GM18499 (cell line): Measurements from ENCODE around the gene BET1.

ENCODE experiments used
- ATAC-seq: cut with Tn5 transposase; IDR thresholded peaks from one replicate; pipeline ENCODE4 v1.9.1; 2021; ENCODE audit warnings: moderate number of reproducible peaks; ENCODE audit not compliant: insufficient read depth, unreplicated experiment

The BET1 gene

GRCh38 chr7:94015538-94015937, 11.4 kb upstream of the BET1 start:
- no peak for ATAC-seq

- ATAC-seq = no peak
Observed at GRCh38 chr7:94012746-94013145, 8.6 kb upstream of the BET1 start.

- ATAC-seq = no peak
Observed at GRCh38 chr7:94011714-94012353, 7.7 kb upstream of the BET1 start.

- no peak for ATAC-seq
Observed at GRCh38 chr7:94008537-94008936, 4.4 kb upstream of the BET1 start.

GRCh38 chr7:94005753-94006152, 1.6 kb upstream of the BET1 start:
- no peak for ATAC-seq

- ATAC-seq = no peak
Observed at GRCh38 chr7:94003446-94004023, 620 bp downstream of the BET1 start.

GRCh38 chr7:94001396-94001795, 2.8 kb downstream of the BET1 start:
- ATAC-seq = no peak

GRCh38 chr7:93997868-93998267, 6.3 kb downstream of the BET1 start:
- no peak for ATAC-seq

GRCh38 chr7:93992421-93993110, 11.6 kb downstream of the BET1 start:
- no peak for ATAC-seq

GRCh38 chr7:93987297-93987696, 16.9 kb downstream of the BET1 start:
- ATAC-seq = no peak

GRCh38 chr7:93985101-93985500, 19.1 kb downstream of the BET1 start:
- ATAC-seq = no peak

- ATAC-seq = no peak
Observed at GRCh38 chr7:93984024-93984423, 20.1 kb downstream of the BET1 start.

GRCh38 chr7:93981480-93981874, 22.7 kb downstream of the BET1 start:
- ATAC-seq = no peak

GRCh38 chr7:93980744-93981479, 23.2 kb downstream of the BET1 start:
- ATAC-seq = no peak

GRCh38 chr7:93977211-93977950, 26.8 kb downstream of the BET1 start:
- ATAC-seq = no peak

- no peak for ATAC-seq
Observed at GRCh38 chr7:93973134-93973533, 31.0 kb downstream of the BET1 start.

- no peak for ATAC-seq
Observed at GRCh38 chr7:93972029-93972725, 32.0 kb downstream of the BET1 start.

GRCh38 chr7:93968911-93969620, 35.1 kb downstream of the BET1 start:
- no peak for ATAC-seq

- no peak for ATAC-seq
Observed at GRCh38 chr7:93964813-93965212, 39.3 kb downstream of the BET1 start.
